DOHH2 (cell line): ENCODE measurements around the gene FAM149A.

Experiments used
- H3F3A ChIP-seq: fragments of 200-600 bp; sonication (generic), shearing (Covaris generic); 2 replicates; pipeline ENCODE4 v1.6.0; 2016; ENCODE audit warnings: antibody characterized with exemption, mild to moderate bottlenecking; ENCODE audit not compliant: control insufficient read depth, insufficient read depth
- H3K27ac ChIP-seq: fragments of 200-600 bp; sonication (generic); 2 replicates; pipeline ENCODE4 v1.5.1; 2014; ENCODE audit warnings: low read depth, mild to moderate bottlenecking, low read length, moderate library complexity
- H3K27me3 ChIP-seq: fragments of 200-600 bp; sonication (generic); 2 replicates; pipeline ENCODE4 v1.6.1; 2014; ENCODE audit warnings: mild to moderate bottlenecking, low read length, mixed read lengths; ENCODE audit not compliant: control insufficient read depth
- H3K36me3 ChIP-seq: fragments of 200-600 bp; sonication (generic); 2 replicates; pipeline ENCODE4 v1.6.1; 2014; ENCODE audit warnings: mild to moderate bottlenecking, low read length, moderate library complexity, mixed read lengths; ENCODE audit not compliant: control insufficient read depth
- H3K4me1 ChIP-seq: fragments of 200-600 bp; sonication (generic); 2 replicates; pipeline ENCODE4 v1.6.1; 2014; ENCODE audit warnings: mild to moderate bottlenecking, low read length, mixed read lengths; ENCODE audit not compliant: control insufficient read depth
- H3K4me2 ChIP-seq: fragments of 200-600 bp; sonication (generic); 2 replicates; pipeline ENCODE4 v1.6.0; 2014; ENCODE audit warnings: mild to moderate bottlenecking, low read length, moderate library complexity
- H3K4me3 ChIP-seq: fragments of 200-600 bp; sonication (generic); 2 replicates; pipeline ENCODE4 v1.5.1; 2014; ENCODE audit warnings: mild to moderate bottlenecking, low read length, mixed read lengths
- H3K79me2 ChIP-seq: fragments of 200-600 bp; sonication (generic); 2 replicates; pipeline ENCODE4 v1.6.1; 2014; ENCODE audit warnings: mild to moderate bottlenecking, low read length, mixed read lengths; ENCODE audit not compliant: control insufficient read depth
- H3K9me2 ChIP-seq: fragments of 200-600 bp; sonication (generic); replicated peaks from 2 replicates; pipeline ENCODE4 v1.6.1; 2014; ENCODE audit warnings: mild to moderate bottlenecking, low read length, mixed read lengths; ENCODE audit not compliant: control insufficient read depth
- H3K9me3 ChIP-seq: fragments of 200-600 bp; sonication (generic); 2 replicates; pipeline ENCODE4 v1.6.1; 2014; ENCODE audit warnings: antibody characterized with exemption, low read length, mixed read lengths; ENCODE audit not compliant: control insufficient read depth, insufficient read depth
- H4K20me1 ChIP-seq: fragments of 200-600 bp; sonication (generic); 2 replicates; pipeline ENCODE4 v1.6.0; 2014; ENCODE audit warnings: low read depth, mild to moderate bottlenecking, antibody characterized with exemption, low read length, moderate library complexity; ENCODE audit not compliant: control insufficient read depth, insufficient read depth
- CTCF ChIP-seq: fragments of 200-600 bp; sonication (generic); IDR thresholded peaks from one replicate; pipeline ENCODE4 v1.5.1; 2014; ENCODE audit warnings: antibody characterized with exemption, mild to moderate bottlenecking, low read depth, low read length; ENCODE audit not compliant: poor library complexity, severe bottlenecking
- EZH2phosphoT487 ChIP-seq: fragments of 200-600 bp; sonication (generic); IDR thresholded peaks from 2 replicates; pipeline ENCODE4 v1.6.1; 2017; ENCODE audit warnings: borderline replicate concordance, mild to moderate bottlenecking, antibody characterized with exemption, low read length, moderate library complexity, mixed read lengths

The FAM149A gene

GRCh38 chr4:186082221-186082620, 22.3 kb upstream of the FAM149A start:
- H3K27me3 ChIP-seq: peaks cover 10% of the 10 kb centered on the region
- no peak overlapping the region for H3K4me2 ChIP-seq
- TF ChIP-seq CTCF (no peak), EZH2phosphoT487 (no peak)
- no peaks in the 10 kb centered on the region for H3K9me2 ChIP-seq
- H3K79me2 ChIP-seq: no peaks in the 10 kb centered on the region
- H3K36me3 ChIP-seq: no peaks in the 10 kb centered on the region
- no peaks in the 10 kb centered on the region for H4K20me1 ChIP-seq
- H3K27ac ChIP-seq: no peak overlapping the region
- no peaks in the 10 kb centered on the region for H3F3A ChIP-seq
- H3K4me3 ChIP-seq: no peak overlapping the region
- H3K9me3 ChIP-seq: no peaks in the 10 kb centered on the region
- no peaks in the 10 kb centered on the region for H3K4me1 ChIP-seq

GRCh38 chr4:186088523-186088922, 16.0 kb upstream of the FAM149A start:
- TF ChIP-seq EZH2phosphoT487: no peak
- no peak for TF ChIP-seq CTCF
- Histone ChIP-seq H3K79me2 (no peaks in the 10 kb centered on the region), H3K9me3 (no peaks in the 10 kb centered on the region), H4K20me1 (no peaks in the 10 kb centered on the region), H3K27me3 (no peaks in the 10 kb centered on the region), H3F3A (no peaks in the 10 kb centered on the region), H3K4me3 (no peak overlapping the region), H3K27ac (no peak overlapping the region), H3K4me1 (no peaks in the 10 kb centered on the region), H3K9me2 (no peaks in the 10 kb centered on the region), H3K36me3 (no peaks in the 10 kb centered on the region), H3K4me2 (no peak overlapping the region)

DNA sequence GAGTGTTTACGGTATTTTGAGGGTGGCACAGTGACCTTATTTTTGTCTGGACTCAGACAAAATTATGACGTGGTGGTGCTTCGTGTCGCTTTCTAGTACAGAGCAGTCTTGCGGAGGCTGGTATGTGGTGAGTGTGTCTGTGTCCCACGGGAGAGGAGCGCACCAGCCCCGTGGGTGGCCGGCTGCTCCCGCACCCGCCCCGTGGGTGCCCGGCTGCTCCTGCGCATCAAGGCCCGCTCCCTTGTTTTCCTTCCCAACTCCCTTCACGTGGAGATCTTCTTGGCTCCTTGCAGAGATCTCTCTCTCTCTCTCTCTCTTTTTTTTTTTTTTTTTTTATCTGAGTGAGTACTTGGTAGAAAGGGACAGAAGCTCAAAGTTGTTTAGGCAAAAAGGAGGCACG, 12.2 kb upstream of the FAM149A start:
- 0 out of 2 replicates have a peak, but pooled peaks cover 5% of the 10 kb centered on the region for H3K27me3 ChIP-seq
- no peaks in the 10 kb centered on the region for H4K20me1 ChIP-seq
- no peak overlapping the region for H3K27ac ChIP-seq
- no peak for TF ChIP-seq EZH2phosphoT487
- no peak for TF ChIP-seq CTCF
- H3F3A ChIP-seq: no peaks in the 10 kb centered on the region
- no peaks in the 10 kb centered on the region for H3K4me1 ChIP-seq
- no peaks in the 10 kb centered on the region for H3K9me3 ChIP-seq
- no peak overlapping the region for H3K4me2 ChIP-seq
- H3K4me3 ChIP-seq: no peak overlapping the region
- H3K79me2 ChIP-seq: no peaks in the 10 kb centered on the region
- no peaks in the 10 kb centered on the region for H3K9me2 ChIP-seq
- no peaks in the 10 kb centered on the region for H3K36me3 ChIP-seq

DNA sequence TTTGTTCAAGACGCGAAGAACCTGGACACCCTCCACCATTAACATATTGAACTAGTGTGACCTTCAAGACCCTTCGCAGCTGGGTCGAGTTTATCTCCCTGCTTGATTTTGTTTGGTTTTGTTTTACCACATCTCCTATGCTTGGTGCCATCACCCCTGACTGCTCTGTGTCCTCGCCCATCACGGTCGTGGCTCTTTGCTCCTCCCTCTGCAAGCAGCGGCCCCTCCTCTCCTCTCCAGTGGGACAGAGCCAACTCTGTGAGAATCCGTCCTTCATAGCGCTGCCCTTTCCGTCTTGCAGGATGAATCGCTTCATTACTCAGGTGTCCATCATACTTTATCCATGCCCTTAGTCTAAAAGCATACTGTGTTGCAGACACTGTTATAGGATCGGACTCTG, 9.1 kb upstream of the FAM149A start:
- Histone ChIP-seq H3K9me2 (no peaks in the 10 kb centered on the region), H3K27ac (no peak overlapping the region), H3K4me1 (no peaks in the 10 kb centered on the region), H3K9me3 (no peaks in the 10 kb centered on the region), H3K36me3 (no peaks in the 10 kb centered on the region), H3F3A (no peaks in the 10 kb centered on the region), H3K79me2 (no peaks in the 10 kb centered on the region), H3K4me3 (no peak overlapping the region), H4K20me1 (no peaks in the 10 kb centered on the region), H3K4me2 (no peak overlapping the region), H3K27me3 (0 out of 2 replicates have a peak, but pooled peaks cover 6% of the 10 kb centered on the region)
- TF ChIP-seq CTCF (no peak), EZH2phosphoT487 (no peak)
